GM19455 (cell line): ENCODE data around the gene CKM.
"Not testable (repeated sequence)": the region's sequence is repeated elsewhere in the genome, so short reads cannot be mapped to it uniquely, and the experiment has no call there.

Source experiments
- ATAC-seq: cut with Tn5 transposase; IDR thresholded peaks from one replicate; pipeline ENCODE4 v1.9.1; 2021; ENCODE audit not compliant: unreplicated experiment

Gene CKM

DNA sequence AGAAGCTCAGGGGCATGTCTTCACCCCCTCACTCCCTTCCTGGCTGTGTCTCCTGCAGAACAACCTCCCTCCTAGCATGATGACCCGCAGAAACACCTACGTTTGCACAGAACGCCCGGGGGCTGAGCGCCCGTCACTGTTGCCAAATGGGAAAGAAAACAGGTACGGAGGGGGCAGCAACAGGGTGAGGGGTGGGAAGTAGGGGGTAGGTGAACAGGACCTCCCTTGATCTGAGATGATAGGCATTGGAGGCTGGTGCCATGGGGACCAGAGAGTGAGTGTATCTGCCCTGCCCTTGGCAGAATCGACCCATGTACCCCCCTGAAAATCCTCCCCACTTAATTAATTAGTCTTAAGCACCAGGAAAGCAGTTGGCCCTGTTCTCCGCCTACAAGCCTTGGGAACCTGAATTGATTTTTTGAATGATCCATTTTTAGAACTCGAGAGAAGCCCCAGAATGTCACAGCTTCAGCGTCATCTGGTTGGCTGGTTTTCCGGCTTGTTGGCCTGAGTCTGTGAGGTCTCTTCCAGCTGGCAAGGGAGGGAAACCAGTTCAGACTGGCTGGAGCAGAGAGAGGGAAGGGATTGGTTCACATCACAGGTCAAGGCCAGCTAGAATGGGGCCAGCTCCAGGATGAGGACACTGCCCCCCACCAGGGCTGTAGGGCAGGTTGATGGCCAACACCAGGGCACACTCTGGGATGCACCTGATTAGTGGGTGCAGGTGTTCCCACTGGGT, 28.2 kb downstream of the CKM start:
- ATAC-seq = no peak

DNA sequence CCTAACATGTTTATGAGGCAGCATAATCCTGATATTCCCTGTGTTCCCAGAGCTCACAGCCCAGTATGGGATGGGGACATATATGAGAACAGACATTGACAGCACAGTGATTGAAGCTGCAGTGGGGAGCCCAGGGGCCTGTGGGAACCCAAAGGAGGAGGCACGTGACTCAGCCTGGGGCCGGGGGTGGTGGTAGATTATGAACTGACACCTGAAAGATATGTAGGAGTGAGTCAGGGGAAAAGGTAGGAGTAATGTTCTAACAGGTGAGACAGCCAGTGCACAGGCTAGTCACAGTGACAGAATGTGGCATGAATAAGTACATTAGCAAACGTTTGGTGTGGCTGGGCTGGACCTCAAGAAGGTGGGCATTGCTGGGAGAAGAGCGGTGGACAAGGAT, 29.0 kb downstream of the CKM start:
- no peak for ATAC-seq

DNA sequence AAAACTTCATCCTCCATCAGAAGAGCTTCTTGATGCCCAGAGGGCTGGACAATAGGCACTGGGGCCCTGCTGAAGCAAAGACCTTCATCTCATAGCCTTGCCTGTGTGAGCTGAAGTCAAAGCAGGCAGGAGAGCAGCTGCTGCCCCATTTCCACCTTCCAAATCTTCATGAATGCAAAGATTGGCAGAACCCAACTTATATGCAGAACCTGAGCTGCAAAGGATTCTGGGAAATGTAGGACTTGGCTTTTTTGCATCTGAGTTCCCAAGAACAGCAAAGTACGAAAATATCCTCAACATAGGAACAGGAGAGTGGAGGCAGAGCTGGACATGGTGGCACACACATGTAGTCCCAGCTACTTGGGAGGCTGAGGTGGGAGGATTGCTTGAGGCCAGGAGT, 30.8 kb downstream of the CKM start:
- no peak for ATAC-seq

DNA sequence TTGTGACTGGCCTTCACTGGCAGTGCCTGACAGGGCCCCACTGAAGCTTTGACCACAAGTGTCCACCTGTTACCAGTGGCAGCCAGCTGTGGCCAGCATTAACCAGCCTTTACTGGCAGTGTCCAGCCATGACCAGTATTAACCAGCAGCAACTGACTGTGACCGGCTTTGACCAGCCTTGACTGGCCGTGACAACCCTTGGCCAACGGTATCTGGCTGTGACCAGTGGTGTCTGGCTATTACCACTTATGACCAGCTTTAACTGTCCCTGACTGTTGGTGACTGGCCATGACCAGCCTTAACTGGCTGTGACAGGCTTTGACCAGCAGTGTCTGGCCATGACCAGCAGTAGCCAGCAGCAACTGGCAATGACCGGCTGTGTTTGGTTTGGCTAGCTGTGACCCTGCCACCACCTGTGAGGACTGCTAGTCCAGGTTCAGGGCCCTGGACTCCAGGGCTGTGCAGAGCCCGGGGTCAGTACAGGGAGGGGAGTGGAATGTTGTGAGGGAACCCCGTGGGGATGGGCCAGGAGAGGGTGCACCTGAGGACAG, 32.2 kb downstream of the CKM start:
- no peak for ATAC-seq

DNA sequence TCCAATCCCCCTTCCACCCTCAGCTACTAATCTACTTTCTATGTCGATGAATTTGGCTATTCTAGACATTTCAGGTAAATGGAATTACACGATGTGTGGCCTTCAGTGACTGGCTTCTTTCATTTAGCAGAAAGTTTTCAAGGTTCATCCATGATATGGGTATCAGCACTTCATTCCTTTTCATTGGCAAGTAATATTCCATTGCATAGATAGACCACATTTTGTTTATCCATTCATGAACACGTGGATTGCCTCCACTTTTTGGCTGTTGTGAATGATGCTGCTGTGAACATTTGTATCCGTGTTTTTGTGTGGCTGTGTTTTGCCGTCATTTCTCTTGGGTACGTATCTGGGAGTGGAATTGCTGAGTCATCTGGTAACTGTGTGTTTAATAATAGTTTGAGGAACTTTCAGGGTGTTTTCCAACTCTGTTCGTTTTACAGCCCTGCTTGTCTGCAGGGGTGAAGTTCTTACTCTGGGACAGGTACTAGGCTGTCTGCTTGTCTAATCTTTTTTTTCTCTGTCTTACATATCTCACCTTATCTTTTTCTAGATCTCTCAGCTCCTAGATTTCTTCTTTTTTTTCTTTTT, 39.1 kb downstream of the CKM start:
- ATAC-seq = no peak

DNA sequence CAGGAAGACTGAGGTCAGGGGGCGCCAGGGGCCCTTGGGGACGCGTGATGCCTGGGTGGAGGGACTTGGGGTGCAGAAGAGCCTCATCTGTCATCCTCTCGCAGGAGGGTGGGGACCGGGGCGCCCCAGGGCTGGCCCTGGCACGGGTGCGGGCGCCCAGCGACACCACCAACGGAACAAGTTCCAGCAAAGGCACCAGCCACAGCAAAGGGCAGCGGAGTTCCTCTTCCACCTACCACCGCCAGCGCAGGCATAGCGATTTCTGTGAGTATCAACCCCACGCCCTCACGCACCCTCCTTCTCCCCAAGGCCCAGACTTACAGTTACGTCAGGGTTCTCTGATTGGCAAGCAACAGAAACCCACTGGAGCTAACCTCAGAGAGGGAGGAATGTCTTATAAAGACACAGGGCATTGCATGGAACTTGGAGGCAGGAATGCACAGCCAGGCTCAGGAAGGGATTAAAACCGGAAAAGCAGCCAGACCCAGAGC, 42.2 kb downstream of the CKM start:
- ATAC-seq = no peak

DNA sequence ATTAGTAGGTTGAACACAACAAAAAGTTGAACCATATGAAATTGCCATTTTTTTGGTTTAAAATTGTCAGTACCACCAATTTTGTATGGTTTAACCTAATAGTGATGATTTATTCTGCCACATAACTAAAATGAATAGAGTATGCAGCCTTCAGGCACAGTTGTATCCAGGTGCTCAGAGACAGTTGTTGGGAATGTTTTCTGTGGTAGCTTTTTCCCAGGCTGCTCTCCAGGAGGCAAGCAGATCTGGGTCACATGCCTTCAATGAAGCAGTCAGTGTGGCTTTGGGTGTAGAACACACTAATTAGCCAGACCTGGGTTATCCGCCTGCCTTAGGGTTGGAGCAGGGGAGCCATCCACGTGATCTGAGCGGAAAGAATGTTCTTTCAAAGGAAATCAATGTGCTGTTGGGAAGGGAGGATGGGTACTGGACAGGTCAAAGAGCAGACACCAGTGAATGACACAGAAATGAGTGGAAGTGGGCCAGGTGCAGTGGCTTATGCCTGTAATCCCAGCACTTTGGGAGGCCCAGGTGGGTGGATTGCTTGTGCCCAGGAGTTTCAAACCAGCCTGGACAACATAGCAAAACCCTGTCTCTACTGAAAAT, 43.0 kb downstream of the CKM start:
- no peak for ATAC-seq

DNA sequence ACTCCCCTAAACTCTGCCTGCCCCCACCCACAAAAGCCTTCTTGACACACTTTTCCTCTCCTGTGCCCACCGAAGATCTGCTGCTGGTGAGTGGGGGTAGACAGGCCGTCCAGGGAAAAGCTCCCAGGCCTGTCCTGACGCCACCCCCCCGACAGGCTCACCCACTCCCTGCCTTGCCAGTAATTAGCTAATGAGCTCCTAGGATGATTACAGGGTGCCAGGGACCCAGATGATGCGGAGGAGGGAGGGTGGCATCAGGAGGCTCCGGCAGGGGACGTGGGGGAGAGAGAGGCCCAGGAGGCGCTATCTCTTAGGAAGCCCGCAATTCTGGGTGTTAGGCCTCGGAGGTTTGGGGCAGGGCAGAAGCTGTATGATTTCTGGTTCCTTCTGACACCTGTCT, 44.6 kb downstream of the CKM start:
- ATAC-seq = no peak

DNA sequence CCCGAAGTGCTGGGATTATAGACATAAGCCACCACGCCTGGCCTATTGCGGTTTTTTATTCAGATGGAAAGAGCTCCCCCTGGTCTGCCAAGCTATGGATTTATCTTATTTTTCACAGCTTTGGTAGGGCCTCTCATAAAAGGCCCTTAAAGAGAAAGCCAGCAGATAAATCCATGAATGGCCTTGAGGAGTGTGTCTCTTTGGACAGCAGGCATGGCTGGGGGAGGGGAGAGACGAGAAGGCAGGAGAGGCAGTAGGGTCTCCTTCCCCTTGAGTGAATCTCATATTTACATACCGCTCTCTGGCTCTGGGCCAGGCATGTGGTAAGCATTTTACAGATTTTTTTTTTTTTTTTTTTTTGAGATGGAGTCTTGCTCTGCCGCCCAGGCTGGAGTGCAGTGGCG, 46.4 kb downstream of the CKM start:
- no peak for ATAC-seq

DNA sequence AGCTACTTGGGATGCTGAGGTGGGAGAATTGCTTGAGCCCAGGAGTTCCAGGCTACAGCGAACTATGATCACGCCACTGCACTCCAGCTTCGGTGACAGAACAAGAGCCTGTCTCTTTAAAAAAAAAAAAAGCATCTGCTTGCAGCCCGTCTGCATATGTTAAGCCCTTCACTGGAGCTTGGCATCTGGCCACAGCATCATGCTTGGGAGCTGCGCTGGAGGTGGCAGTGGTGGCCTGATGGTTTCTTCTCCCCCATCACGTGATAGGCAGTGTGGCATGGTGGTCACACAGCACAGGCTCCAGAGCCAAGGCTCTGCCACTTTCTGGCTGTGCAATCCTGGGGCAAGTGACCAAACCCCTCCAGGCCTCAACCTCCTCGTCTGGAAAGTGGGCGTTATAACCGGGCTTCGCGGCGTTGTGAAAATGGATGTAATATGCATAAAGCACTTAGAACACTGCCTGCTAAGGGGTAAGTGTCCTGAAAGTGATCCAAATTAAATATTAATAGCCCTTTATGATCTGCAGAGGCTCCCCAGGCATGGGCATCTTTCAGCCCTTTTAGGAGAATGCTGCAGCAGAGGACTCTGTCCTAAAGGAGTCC, 47.2 kb downstream of the CKM start:
- no peak for ATAC-seq

DNA sequence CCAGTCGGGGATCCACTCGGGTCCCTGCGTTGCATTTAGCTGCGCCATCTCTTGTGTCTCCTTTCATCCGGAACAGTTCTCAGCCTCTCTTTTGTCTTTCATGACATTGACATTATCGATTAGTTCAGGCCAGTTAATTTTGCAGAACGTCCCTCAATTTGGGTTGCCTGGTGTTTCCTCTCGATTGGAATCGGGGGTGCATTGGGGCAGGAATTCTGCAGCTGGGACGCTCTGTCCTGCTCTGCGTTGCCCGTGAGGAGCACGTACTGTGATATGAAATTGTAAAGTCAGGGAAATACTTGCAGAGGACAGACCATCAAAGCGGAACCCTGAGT, 49.2 kb downstream of the CKM start:
- ATAC-seq = no peak

DNA sequence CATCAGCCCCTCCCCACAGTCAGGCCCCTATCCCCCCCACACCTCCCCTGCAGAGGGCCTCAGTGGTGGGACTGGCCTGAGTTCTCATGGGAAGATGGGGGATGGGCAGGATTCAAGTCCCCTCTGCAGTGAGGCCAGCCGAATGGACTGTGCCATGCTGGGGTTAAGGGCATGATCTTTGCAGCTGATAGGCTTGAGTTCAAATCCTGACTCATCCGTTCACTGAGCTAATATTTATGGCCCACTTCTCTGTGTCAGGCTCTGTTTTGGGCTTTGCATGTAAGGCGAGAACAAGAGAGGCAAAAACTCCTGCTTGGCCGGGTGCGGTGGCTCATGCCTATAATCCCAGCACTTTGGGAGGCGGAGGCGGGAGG, 51.0 kb downstream of the CKM start:
- no peak for ATAC-seq

DNA sequence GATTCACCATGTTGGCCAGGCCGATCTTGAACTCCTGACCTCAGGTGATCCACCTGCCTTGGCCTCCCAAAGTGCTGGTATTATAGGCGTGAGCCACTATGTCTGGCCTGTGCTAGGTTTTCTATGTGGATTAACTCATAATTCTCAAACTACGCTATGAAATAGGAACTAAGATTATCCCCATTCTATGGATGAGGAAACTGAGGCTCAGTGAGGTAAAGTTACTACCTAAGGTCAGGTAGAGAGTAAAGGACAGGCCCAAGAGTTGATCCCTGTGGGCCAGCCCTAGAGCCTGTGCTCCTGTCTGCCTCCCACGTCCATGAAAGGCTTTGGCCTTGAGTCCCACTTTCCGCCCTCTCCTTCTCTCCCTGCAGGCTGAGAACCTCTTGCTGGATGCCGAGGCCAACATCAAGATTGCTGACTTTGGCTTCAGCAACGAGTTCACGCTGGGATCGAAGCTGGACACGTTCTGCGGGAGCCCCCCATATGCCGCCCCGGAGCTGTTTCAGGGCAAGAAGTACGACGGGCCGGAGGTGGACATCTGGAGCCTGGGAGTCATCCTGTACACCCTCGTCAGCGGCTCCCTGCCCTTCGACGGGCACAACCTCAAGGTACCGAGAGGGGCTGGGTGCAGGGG, 51.5 kb downstream of the CKM start:
- no peak for ATAC-seq

DNA sequence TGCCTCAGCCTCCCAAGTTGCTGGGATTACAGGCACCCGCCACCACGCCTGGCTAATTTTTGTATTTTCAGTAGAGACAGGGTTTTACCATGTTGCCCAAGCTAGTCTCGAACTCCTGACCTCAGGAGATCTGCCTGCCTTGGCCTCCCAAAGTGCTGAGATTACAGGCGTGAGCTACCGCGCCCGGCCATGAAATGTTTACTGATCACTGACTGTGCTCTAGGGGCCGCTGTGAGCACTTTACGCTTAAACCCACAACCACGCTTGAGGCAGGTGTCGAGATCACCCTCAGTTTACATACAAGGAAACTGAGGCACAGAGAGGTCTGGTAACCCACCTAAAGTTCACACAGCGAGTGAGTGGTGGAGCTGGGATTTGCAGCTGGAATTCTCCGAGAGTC, 52.7 kb downstream of the CKM start:
- not testable (repeated sequence) for ATAC-seq

DNA sequence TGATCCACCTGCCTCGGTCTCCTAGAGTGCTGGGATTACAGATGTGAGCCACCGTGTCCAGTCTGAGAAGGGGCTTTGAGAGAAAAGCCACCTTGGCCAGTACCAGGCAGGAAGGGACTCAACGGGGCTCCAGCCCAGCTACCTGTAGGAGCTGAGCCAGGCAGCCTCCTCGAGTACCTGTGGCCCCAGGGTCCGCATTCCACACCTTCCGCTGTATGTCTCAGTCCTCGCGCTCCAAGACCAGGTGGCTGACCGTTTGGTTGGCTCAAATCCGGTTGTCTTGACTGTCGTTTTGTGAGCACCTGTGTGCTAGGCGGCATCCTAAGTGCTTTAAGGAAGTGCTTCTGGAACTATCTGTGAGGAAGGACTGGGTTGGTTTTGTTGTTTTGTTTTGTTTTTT, 55.4 kb downstream of the CKM start:
- no peak for ATAC-seq

DNA sequence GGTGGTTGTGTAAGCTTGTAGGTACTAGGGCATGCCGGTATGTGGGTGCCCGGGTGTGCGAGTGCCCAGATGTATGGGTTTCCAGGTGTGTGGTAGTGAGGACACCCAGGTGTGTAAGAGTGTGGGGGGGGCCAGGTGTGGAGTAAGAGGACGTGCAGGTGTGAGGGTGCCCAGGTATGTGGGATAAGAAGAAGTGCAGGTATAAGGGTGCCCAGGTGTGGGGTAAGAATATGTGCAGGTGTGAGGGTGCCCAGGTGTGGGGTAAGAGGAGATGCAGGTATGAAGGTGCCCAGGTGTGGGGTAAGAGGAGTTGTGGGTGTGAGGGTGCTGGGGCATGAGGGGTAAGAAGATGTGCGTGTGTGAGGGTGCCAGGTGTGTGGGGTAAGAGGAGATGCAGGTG, 57.3 kb downstream of the CKM start:
- no peak for ATAC-seq

DNA sequence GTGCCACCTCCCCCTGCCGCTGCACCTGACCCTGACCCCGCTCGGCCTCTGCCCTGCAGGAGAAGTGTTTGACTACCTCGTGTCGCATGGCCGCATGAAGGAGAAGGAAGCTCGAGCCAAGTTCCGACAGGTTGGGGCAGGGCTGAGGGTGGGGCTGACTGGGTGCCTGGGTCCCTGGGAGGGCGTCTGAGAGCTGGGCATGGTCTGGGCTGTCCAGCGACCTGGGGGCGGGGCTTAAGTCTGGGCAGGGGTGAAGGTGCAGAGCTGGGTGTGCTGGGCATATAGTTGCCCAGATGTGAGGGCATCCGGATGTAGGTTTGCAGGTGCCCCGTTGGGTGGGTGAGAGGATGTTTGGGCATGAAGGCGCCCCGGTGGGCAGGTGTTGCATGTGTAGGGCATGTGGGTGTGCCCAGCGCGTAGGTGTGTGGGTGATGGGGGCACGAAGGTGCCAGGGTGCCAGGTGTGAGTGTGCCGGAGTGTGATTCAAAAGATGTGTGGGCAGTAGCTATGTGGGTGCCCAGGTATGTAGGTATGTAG, 57.8 kb downstream of the CKM start:
- no peak for ATAC-seq

DNA sequence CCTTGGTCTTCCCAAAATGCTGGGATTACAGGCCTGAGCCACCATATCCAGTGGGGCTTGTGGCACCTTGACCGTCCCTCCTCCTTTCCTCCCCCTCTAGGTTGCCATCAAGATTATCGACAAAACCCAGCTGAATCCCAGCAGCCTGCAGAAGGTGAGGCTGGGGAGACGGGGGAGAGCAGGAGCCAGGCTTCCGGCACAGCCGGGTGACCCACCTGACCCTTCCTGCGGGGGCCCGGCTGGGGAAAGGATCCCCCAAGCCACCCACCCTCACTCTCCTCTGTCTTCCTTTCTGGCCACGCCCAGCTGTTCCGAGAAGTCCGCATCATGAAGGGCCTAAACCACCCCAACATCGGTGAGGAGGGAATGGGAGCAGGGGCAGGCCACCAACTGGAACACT, 59.7 kb downstream of the CKM start:
- no peak for ATAC-seq

DNA sequence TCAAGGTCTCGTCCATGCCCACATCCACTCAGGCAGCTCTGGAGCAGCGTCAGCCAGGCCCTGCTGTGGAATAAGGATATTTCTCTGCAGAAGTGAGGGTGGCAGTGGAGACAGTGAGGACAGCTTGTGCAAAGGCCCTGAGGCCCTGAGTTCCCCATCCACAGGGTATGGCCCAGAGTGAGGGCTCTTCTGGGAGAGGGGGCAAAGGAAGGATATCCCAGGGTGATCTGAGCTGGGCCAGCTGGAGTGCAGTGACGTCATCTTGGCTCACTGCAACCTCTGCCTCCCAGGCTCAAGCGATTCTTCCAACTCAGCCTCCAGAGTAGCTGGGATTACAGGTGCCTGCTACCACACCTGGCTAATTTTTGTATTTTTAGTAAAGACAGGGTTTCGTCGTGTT, 60.1 kb downstream of the CKM start:
- no peak for ATAC-seq

DNA sequence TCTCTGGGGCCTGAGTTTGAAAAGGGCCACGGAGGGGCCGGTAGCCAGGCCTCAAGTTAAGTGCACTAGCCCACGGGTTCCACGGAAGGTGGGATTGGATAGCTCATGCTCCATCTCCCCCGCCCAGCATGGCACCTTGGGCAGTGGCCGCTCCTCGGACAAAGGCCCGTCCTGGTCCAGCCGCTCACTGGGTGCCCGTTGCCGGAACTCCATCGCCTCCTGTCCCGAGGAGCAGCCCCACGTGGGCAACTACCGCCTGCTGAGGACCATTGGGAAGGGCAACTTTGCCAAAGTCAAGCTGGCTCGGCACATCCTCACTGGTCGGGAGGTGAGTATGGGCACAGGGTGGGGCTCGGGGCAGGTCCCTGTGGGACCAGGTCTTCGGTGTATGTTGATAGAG, 63.8 kb downstream of the CKM start:
- no peak for ATAC-seq

DNA sequence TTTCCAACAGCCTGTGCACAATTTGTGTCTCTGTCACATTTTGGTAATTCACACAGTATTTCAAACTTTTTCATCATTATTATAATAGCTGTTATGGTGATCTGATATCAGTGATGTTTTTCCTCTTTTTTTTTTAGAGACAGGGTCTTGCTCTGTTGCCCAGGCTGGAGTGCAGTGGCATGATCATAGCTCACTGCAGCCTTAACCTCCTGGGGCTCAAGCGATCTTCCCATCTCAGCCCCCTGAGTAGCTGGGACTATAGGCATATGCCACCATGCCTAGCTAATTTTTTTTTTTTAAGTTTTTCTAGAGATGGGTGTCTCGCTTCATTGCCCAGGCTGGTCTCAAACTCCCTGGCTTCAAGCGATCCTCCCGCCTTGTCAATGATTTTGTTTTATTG, 65.8 kb downstream of the CKM start:
- no peak for ATAC-seq
